ENCODE measurements around the gene SMARCA2.

GRCh38 chr9:2040828-2041227, 25.7 kb downstream of the SMARCA2 start:
- TF ChIP-seq BHLHE40 (IDR thresholded peaks at IDR 0.05; ENCODE audit: borderline replicate concordance): no peak
- TF ChIP-seq CTBP1 (IDR thresholded peaks at IDR 0.05; ENCODE audit: borderline replicate concordance): no peak
- no peak for TF ChIP-seq ARNT (IDR thresholded peaks at IDR 0.05)
- no peak for TF ChIP-seq SP1 (IDR thresholded peaks at IDR 0.05)
- TF ChIP-seq SUZ12 (IDR thresholded peaks at IDR 0.05): no peak
- no peak for TF ChIP-seq FOXM1 (IDR thresholded peaks at IDR 0.05; ENCODE audit: borderline replicate concordance)
- TF ChIP-seq PKNOX1 (IDR thresholded peaks at IDR 0.05): no peak
- TF ChIP-seq HDGF (IDR thresholded peaks at IDR 0.05; ENCODE audit: borderline replicate concordance): no peak
- no peak for TF ChIP-seq FOXA1 (IDR thresholded peaks at IDR 0.05)
- no peak for TF ChIP-seq NFRKB (IDR thresholded peaks at IDR 0.05)

All from HEK293T (cell line).